Measurements from ENCODE around the gene RASIP1. TPM values are rescaled to one million over a fixed set of nuclear protein-coding genes. Genes with fewer than 3 reads are reported as not detected.
"Not testable (repeated sequence)": the region's sequence is repeated elsewhere in the genome, so short reads cannot be mapped to it uniquely, and the experiment has no call there.

RASIP1 gene
- total RNA-seq, 2 experiments from 2014 or later, result not detected

GRCh38 chr19:48718106-48718505 lies 22.3 kb downstream of the RASIP1 start:
- POLR2A ChIA-PET; H3K36me3 Mint-ChIP-seq; H3K9me3 Mint-ChIP-seq; H3K27ac Mint-ChIP-seq; H3K4me3 Mint-ChIP-seq; H3K27me3 Mint-ChIP-seq; DNase-seq; ATAC-seq (ENCODE audit: low read depth): not testable (repeated sequence)
- peaks cover 12% of the 10 kb centered on the region for H3K4me1 Mint-ChIP-seq

- DNase-seq, result no peak
- Mint-ChIP-seq H3K27ac (no peak overlapping the region), H3K36me3 (peaks cover 2% of the 10 kb centered on the region), H3K4me1 (peaks cover 13% of the 10 kb centered on the region), H3K4me3 (no peak overlapping the region), H3K9me3 (no peaks in the 10 kb centered on the region), H3K27me3 (peaks cover 1% of the 10 kb centered on the region)
- POLR2A ChIA-PET, result interaction anchor here (0.7 to 1.3 kb wide), 4 partner anchors 9 to 29 kb away, joined by 3 to 6 read pairs (median 3); no protein-coding TSS in a partner anchor
- ATAC-seq (ENCODE audit: low read depth), result no peak
Observed at GRCh38 chr19:48716562-48717291, 23.7 kb downstream of the RASIP1 start.

DNA sequence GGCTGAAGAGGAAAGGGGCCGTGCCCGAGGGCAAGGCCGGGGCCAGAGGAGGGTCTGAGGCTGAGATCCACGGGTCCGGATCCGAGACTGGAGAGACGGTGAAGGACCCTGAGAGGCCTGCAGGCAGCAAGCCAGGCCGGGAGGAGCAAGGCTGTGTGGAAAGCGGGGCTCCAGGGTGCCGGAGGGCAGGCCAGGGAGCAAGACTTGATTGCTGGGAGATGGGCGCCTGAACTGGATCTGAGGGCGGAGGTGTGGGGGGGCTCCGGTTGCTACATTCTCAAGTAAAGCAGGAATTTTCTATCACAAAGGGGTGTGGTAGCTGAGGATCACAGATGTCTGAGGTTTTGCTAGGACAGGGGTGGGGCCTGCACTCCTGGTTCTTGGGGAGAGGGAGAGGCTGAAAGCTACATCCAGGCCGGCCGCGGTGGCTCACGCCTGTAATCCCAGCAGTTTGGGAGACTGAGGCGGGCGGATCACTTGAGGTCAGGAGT lies 24.7 kb downstream of the RASIP1 start:
- peaks cover 5% of the 10 kb centered on the region for H3K36me3 Mint-ChIP-seq
- no peak for DNase-seq
- peak overlapping the region; percentile 18 for H3K4me3 Mint-ChIP-seq
- no peak for ATAC-seq (ENCODE audit: low read depth)
- H3K4me1 Mint-ChIP-seq, result peaks cover 10% of the 10 kb centered on the region
- POLR2A ChIA-PET, result interaction anchor here (0.9 to 1.3 kb wide), 3 partner anchors 10 to 23 kb away, joined by 3 to 6 read pairs (median 3); no protein-coding TSS in a partner anchor
- peaks cover 1% of the 10 kb centered on the region for H3K27me3 Mint-ChIP-seq
- H3K9me3 Mint-ChIP-seq, result peaks cover 2% of the 10 kb centered on the region
- H3K27ac Mint-ChIP-seq, result peak overlapping the region; percentile 16

DNA sequence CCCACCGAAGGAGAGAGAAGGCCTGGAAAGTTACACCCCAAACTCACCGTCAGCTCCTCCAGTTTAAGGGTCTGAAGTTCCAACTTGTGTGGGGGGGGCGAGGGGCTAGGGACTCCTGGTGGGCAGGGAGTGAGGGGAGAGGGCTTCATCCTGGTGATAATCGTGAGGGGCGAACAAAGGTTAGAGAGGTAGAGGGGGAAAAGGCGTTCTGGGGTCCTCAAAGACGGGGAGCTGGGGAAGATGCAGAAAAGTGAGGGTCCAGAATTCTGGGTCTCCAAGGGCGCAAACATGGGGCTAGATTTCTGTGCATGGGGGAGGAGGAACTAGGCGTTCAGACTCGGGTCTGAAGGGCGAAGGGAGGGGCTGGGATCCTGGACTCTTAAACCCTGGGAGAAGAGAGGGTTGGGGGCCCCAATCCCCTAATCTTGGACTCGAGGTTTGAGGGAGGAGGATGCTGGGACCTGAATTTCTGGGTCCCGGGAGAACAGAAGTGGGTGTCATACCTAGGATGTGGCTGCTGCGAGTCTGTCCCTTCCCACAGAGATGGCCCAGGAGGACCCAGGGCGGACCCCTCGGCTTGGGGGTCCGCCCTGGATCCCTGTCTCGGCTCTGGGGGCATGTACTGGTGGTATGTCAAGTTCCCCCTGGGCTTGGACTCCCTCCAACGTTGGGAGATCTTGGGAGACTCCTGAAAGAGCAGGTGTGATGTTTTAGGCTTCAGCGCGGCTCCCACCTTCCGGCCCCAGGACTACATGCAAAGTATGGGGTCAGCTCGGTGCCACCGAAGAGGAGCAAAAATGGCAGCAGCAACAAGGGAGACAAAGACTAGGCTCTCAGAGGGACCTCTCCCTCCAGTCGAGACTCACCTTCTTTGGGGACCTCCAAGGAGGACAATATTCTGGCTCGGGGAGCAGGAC lies 25.4 kb downstream of the RASIP1 start:
- Mint-ChIP-seq H3K4me1 (peaks cover 7% of the 10 kb centered on the region), H3K9me3 (peaks cover 2% of the 10 kb centered on the region), H3K27ac (peak overlapping the region; percentile 85), H3K36me3 (peaks cover 6% of the 10 kb centered on the region), H3K27me3 (peaks cover 1% of the 10 kb centered on the region), H3K4me3 (peak overlapping the region; percentile 84)
- DNase-seq, result no peak
- no peak for ATAC-seq (ENCODE audit: low read depth)
- POLR2A ChIA-PET, result interaction anchor here (0.9 to 1.2 kb wide), 2 partner anchors 13 to 24 kb away, joined by 3 to 6 read pairs; no protein-coding TSS in a partner anchor

GRCh38 chr19:48713864-48714755 lies 26.3 kb downstream of the RASIP1 start:
- H3K9me3 Mint-ChIP-seq, result peaks cover 2% of the 10 kb centered on the region
- ATAC-seq (ENCODE audit: low read depth), result peak; percentile 91
- peaks cover 7% of the 10 kb centered on the region for H3K4me1 Mint-ChIP-seq
- peak overlapping the region; percentile 84 for H3K4me3 Mint-ChIP-seq
- peak; percentile 98 for DNase-seq
- POLR2A ChIA-PET, result interaction anchor here (0.9 to 1.2 kb wide), 5 partner anchors 13 to 158 kb away, joined by 3 to 6 read pairs (median 3); partner anchors contain the start of genes CA11 and PPP1R15A
- H3K36me3 Mint-ChIP-seq, result peaks cover 6% of the 10 kb centered on the region
- peak overlapping the region; percentile 85 for H3K27ac Mint-ChIP-seq
- peaks cover 1% of the 10 kb centered on the region for H3K27me3 Mint-ChIP-seq

GRCh38 chr19:48713041-48713863 lies 27.2 kb downstream of the RASIP1 start:
- POLR2A ChIA-PET, result interaction anchor here (0.6 to 1.2 kb wide), 5 partner anchors 14 to 374 kb away, joined by 3 to 6 read pairs (median 4); partner anchors contain the start of genes CA11 and PPP1R15A
- H3K9me3 Mint-ChIP-seq, result peaks cover 4% of the 10 kb centered on the region
- H3K4me1 Mint-ChIP-seq, result peaks cover 10% of the 10 kb centered on the region
- H3K27me3 Mint-ChIP-seq, result peaks cover 1% of the 10 kb centered on the region
- peak overlapping the region; percentile 61 for H3K27ac Mint-ChIP-seq
- peak overlapping the region; percentile 84 for H3K4me3 Mint-ChIP-seq
- DNase-seq (no peak), ATAC-seq (ENCODE audit: low read depth) (no peak)
- H3K36me3 Mint-ChIP-seq, result peaks cover 10% of the 10 kb centered on the region

- H3K27ac Mint-ChIP-seq, result no peak overlapping the region
- H3K4me1 Mint-ChIP-seq, result peaks cover 11% of the 10 kb centered on the region
- H3K27me3 Mint-ChIP-seq, result no peaks in the 10 kb centered on the region
- peaks cover 13% of the 10 kb centered on the region for H3K36me3 Mint-ChIP-seq
- POLR2A ChIA-PET, result no interaction called here
- ATAC-seq (ENCODE audit: low read depth) (no peak), DNase-seq (no peak)
- H3K4me3 Mint-ChIP-seq, result no peak overlapping the region
- peaks cover 4% of the 10 kb centered on the region for H3K9me3 Mint-ChIP-seq
Observed at GRCh38 chr19:48711106-48711662, 29.2 kb downstream of the RASIP1 start.

GRCh38 chr19:48708471-48708870 lies 31.9 kb downstream of the RASIP1 start:
- H3K4me1 Mint-ChIP-seq, result peaks cover 5% of the 10 kb centered on the region
- no peaks in the 10 kb centered on the region for H3K27me3 Mint-ChIP-seq
- peaks cover 15% of the 10 kb centered on the region for H3K36me3 Mint-ChIP-seq
- no peak overlapping the region for H3K4me3 Mint-ChIP-seq
- H3K9me3 Mint-ChIP-seq, result peaks cover 4% of the 10 kb centered on the region
- ATAC-seq (ENCODE audit: low read depth) (no peak), DNase-seq (no peak)
- POLR2A ChIA-PET, result no interaction called here
- H3K27ac Mint-ChIP-seq, result no peak overlapping the region

DNA sequence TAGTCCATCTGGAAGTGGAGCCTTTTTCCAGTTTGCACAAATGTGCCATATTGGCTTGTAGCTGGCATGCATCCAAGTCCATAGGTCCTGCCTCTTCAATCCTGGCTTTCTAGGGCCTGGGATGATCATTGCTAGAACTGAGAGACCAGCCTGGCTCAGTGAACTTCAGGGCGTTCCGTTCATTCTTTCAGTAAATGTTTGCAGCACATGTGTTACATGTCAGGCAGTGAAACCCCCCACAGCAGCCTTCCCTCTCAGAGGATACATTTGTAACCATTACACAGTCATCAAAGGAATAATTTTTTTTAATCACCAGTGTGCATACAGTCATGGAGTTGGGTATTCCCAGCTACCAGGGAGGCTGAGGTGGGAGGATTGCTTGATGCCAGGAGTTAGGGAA lies 35.0 kb downstream of the RASIP1 start:
- no peak for ATAC-seq (ENCODE audit: low read depth)
- POLR2A ChIA-PET, result no interaction called here
- H3K4me3 Mint-ChIP-seq, result no peak overlapping the region

DNA sequence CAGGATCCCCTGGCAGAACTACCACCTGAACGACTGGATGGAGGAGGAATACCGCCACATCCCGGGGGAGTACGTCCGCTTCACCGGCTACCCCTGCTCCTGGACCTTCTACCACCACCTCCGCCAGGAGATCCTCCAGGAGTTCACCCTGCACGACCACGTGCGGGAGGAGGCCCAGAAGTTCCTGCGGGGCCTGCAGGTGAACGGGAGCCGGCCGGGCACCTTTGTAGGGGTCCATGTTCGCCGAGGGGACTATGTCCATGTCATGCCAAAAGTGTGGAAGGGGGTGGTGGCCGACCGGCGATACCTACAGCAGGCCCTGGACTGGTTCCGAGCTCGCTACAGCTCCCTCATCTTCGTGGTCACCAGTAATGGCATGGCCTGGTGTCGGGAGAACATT lies 37.1 kb downstream of the RASIP1 start:
- DNase-seq, result no peak
- Mint-ChIP-seq H3K4me3 (no peak overlapping the region), H3K4me1 (peaks cover 1% of the 10 kb centered on the region), H3K27me3 (no peaks in the 10 kb centered on the region), H3K36me3 (peaks cover 6% of the 10 kb centered on the region), H3K27ac (no peak overlapping the region), H3K9me3 (no peaks in the 10 kb centered on the region)
- ATAC-seq (ENCODE audit: low read depth), result no peak
- POLR2A ChIA-PET, result no interaction called here

More for the DNA sequence above, 35.0 kb downstream of the RASIP1 start:
- Mint-ChIP-seq H3K36me3 (peaks cover 11% of the 10 kb centered on the region), H3K4me1 (peaks cover 3% of the 10 kb centered on the region), H3K27me3 (no peaks in the 10 kb centered on the region), H3K9me3 (peaks cover 2% of the 10 kb centered on the region), H3K27ac (no peak overlapping the region)
- no peak for DNase-seq

DNA sequence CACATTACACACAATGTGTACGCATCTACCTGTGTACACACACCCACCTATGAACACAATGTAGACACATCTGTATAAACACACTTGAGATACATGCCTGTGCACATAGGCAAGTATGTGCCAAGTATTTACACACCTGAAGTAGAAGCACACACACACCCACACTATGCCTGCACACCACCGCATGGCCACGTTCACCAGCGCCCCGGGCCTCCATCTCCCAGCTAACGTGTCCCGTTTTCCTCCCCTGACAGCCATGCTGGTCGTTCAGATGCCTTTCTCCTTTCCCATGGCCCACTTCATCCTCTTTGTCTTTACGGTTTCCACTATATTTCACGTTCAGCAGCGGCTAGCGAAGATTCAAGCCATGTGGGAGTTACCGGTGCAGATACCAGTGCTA lies 37.7 kb downstream of the RASIP1 start:
- H3K27ac Mint-ChIP-seq, result no peak overlapping the region
- H3K4me1 Mint-ChIP-seq, result peaks cover 1% of the 10 kb centered on the region
- H3K27me3 Mint-ChIP-seq, result peaks cover 4% of the 10 kb centered on the region
- DNase-seq, result no peak
- H3K36me3 Mint-ChIP-seq, result peaks cover 6% of the 10 kb centered on the region
- no peaks in the 10 kb centered on the region for H3K9me3 Mint-ChIP-seq
- no peak for ATAC-seq (ENCODE audit: low read depth)
- POLR2A ChIA-PET, result interaction anchor here (0.8 kb wide), 1 partner anchor 12 kb away, joined by 3 read pairs; no protein-coding TSS in a partner anchor
- no peak overlapping the region for H3K4me3 Mint-ChIP-seq
